Common myeloid progenitor, CD34-positive (primary cell): ENCODE measurements around the gene KRTAP27-1.

Source experiments
- CTCF ChIA-PET: fragments of 350-600 bp; sonication (Branson Sonifier 250); formaldehyde crosslinking; loops from one replicate; lab custom pipeline; 2021; ENCODE audit warnings: antibody characterized with exemption; lab: Charles Lee
- POLR2A ChIA-PET: fragments of 350-600 bp; sonication (Branson Sonifier 250); formaldehyde crosslinking; loops from one replicate; lab custom pipeline; 2021; ENCODE audit warnings: antibody characterized with exemption; lab: Charles Lee
- DNase-seq, 3 donors: peaks; one replicate each; pipeline versions ENCODE4 v3.0.0 to v3.0.0-alpha.2; 2013
- H3K27ac ChIP-seq, 2 experiments: 1 replicate in 1 of 2; 2 replicates in 1 of 2; pipeline ENCODE4 v1.7.0; 2013; ENCODE audit warnings: inconsistent platforms in 2 of 2, low read length in 2 of 2, mild to moderate bottlenecking in 2 of 2, low read depth in 1 of 2, moderate library complexity in 1 of 2; ENCODE audit not compliant: severe bottlenecking in 2 of 2, insufficient read depth in 1 of 2, poor library complexity in 1 of 2
- H3K27me3 ChIP-seq, 5 experiments: replicated peaks in 2 of 5; 1 replicate in 3 of 5; 2 replicates in 2 of 5; pipeline versions ENCODE4 v1.6.1 to v1.7.0; 2013; ENCODE audit warnings: low read length in 4 of 5, mild to moderate bottlenecking in 2 of 5, moderate library complexity in 2 of 5, inconsistent platforms in 1 of 5; ENCODE audit not compliant: insufficient read depth in 5 of 5, control insufficient read depth in 4 of 5
- H3K36me3 ChIP-seq, 4 experiments: 1 replicate in 2 of 4; 2 replicates in 2 of 4; pipeline versions ENCODE4 v1.6.1 to v1.7.0; 2013; ENCODE audit warnings: low read length in 3 of 4, control low read depth in 1 of 4, mild to moderate bottlenecking in 1 of 4; ENCODE audit not compliant: control insufficient read depth in 4 of 4, insufficient read depth in 4 of 4
- H3K4me1 ChIP-seq, 4 experiments: 1 replicate in 3 of 4; 2 replicates in 1 of 4; pipeline versions ENCODE4 v1.6.1 to v1.7.1; 2013; ENCODE audit warnings: low read length in 3 of 4, mild to moderate bottlenecking in 3 of 4, control low read depth in 1 of 4, inconsistent platforms in 1 of 4, moderate library complexity in 1 of 4; ENCODE audit not compliant: control insufficient read depth in 4 of 4, insufficient read depth in 4 of 4; ENCODE audit errors: control extremely low read depth in 1 of 4
- H3K4me3 ChIP-seq, 7 experiments: 1 replicate in 4 of 7; 2 replicates in 3 of 7; pipeline versions ENCODE4 v1.5.1 to v1.7.0; 2013; ENCODE audit warnings: mild to moderate bottlenecking in 7 of 7, low read length in 6 of 7, moderate library complexity in 6 of 7, inconsistent platforms in 2 of 7, low read depth in 2 of 7, control low read depth in 1 of 7; ENCODE audit not compliant: insufficient read depth in 4 of 7, control insufficient read depth in 1 of 7; ENCODE audit errors: extremely low read depth in 1 of 7
- H3K9me3 ChIP-seq, 5 experiments: 1 replicate in 4 of 5; 2 replicates in 1 of 5; pipeline versions ENCODE4 v1.6.1 to v1.7.1; 2013; ENCODE audit warnings: low read length in 4 of 5, mild to moderate bottlenecking in 2 of 5, inconsistent platforms in 1 of 5, low read depth in 1 of 5, moderate library complexity in 1 of 5; ENCODE audit not compliant: control insufficient read depth in 4 of 5, insufficient read depth in 2 of 5; ENCODE audit errors: control extremely low read depth in 1 of 5
- WGBS: methylation state at CpG from one replicate; pipeline ENCODE4 v1.1.5; 2013; ENCODE audit not compliant: insufficient coverage; 5-methylcytosine and 5-hydroxymethylcytosine counted together

Gene KRTAP27-1

GRCh38 chr21:30333736-30334135 is 3.8 kb downstream of the KRTAP27-1 start:
- no peaks in the 10 kb centered on the region for H3K9me3 ChIP-seq
- POLR2A ChIA-PET: interaction anchor here (0.6 kb wide), 1 partner anchor 153 kb away, joined by 3 read pairs; no protein-coding TSS in a partner anchor
- no peaks in the 10 kb centered on the region for H3K27me3 ChIP-seq
- no peak overlapping the region for H3K4me3 ChIP-seq
- CTCF ChIA-PET: no interaction called here
- no peaks in the 10 kb centered on the region for H3K36me3 ChIP-seq
- no CpG with 5 or more reads among the region's 3 CpGs for WGBS
- no peak for DNase-seq
- H3K4me1 ChIP-seq: no peaks in the 10 kb centered on the region
- H3K27ac ChIP-seq: no peak overlapping the region

GRCh38 chr21:30332681-30333080 is 4.8 kb downstream of the KRTAP27-1 start:
- 100% methylated on average over 2 of the region's 2 CpGs for WGBS
- H3K27me3 ChIP-seq: no peaks in the 10 kb centered on the region

GRCh38 chr21:30329203-30329875 is 8.2 kb downstream of the KRTAP27-1 start:
- Histone ChIP-seq H3K4me3 (no peak overlapping the region), H3K27me3 (no peaks in the 10 kb centered on the region), H3K27ac (no peak overlapping the region), H3K36me3 (no peaks in the 10 kb centered on the region), H3K4me1 (no peaks in the 10 kb centered on the region), H3K9me3 (no peaks in the 10 kb centered on the region)
- WGBS: 89% methylated on average over 3 of the region's 4 CpGs
- CTCF ChIA-PET: interaction anchor here (0.7 to 1.0 kb wide), 2 partner anchors 10 to 789 kb away, joined by 3 read pairs; no protein-coding TSS in a partner anchor
- POLR2A ChIA-PET: no interaction called here
- DNase-seq: no peak

More at GRCh38 chr21:30332681-30333080, 4.8 kb downstream of the KRTAP27-1 start:
- H3K27ac ChIP-seq: no peak overlapping the region
- no peaks in the 10 kb centered on the region for H3K9me3 ChIP-seq
- no peak overlapping the region for H3K4me3 ChIP-seq
- ChIA-PET CTCF (no interaction called here), POLR2A (no interaction called here)
- DNase-seq: no peak
- no peaks in the 10 kb centered on the region for H3K4me1 ChIP-seq
- H3K36me3 ChIP-seq: no peaks in the 10 kb centered on the region

DNA sequence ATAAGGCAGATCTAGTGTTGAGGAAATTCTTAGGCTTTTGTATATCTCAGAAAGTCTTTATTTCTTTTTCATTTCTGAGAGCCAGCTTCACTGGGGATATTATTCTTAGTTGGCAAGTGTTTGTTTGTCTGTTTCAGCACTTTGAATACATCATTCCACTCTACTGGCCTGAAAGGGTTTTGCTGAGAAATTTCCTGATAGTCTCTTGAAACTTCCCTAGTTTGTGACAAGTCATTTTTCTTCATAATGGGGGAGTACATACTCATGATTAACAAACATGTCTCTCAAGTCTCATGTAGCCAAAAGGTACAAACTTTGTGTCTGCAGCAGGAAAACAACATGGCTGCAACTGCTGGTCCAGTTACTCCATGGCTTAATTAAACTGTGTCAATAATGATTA is 11.1 kb downstream of the KRTAP27-1 start:
- POLR2A ChIA-PET: no interaction called here
- DNase-seq: no peak
- Histone ChIP-seq H3K36me3 (no peaks in the 10 kb centered on the region), H3K9me3 (no peaks in the 10 kb centered on the region), H3K4me3 (no peak overlapping the region), H3K27me3 (no peaks in the 10 kb centered on the region), H3K4me1 (no peaks in the 10 kb centered on the region), H3K27ac (no peak overlapping the region)
- CTCF ChIA-PET: no interaction called here

GRCh38 chr21:30320215-30320614 is 17.3 kb downstream of the KRTAP27-1 start, which contains the start of gene KRTAP26-1:
Gene KRTAP26-1 (minus strand): TSS chr21:30320315. CDS start chr21:30320035, 280 bp downstream.
- 100% methylated on average over 2 of the region's 2 CpGs for WGBS
- ChIA-PET POLR2A (no interaction called here), CTCF (no interaction called here)
- no peak for DNase-seq
- Histone ChIP-seq H3K36me3 (no peaks in the 10 kb centered on the region), H3K4me3 (no peak within 1 kb of the TSS), H3K4me1 (no peaks in the 10 kb centered on the region), H3K27me3 (no peaks in the 10 kb centered on the region), H3K9me3 (no peaks in the 10 kb centered on the region), H3K27ac (no peak within 1 kb of the TSS)

GRCh38 chr21:30315701-30316100 is 21.8 kb downstream of the KRTAP27-1 start:
- no peak for DNase-seq
- no peaks in the 10 kb centered on the region for H3K36me3 ChIP-seq
- no peaks in the 10 kb centered on the region for H3K9me3 ChIP-seq
- H3K4me3 ChIP-seq: no peak overlapping the region
- CTCF ChIA-PET: no interaction called here
- no peaks in the 10 kb centered on the region for H3K27me3 ChIP-seq
- H3K27ac ChIP-seq: no peak overlapping the region
- no peaks in the 10 kb centered on the region for H3K4me1 ChIP-seq
- no CpG with 5 or more reads among the region's 2 CpGs for WGBS
- POLR2A ChIA-PET: no interaction called here

DNA sequence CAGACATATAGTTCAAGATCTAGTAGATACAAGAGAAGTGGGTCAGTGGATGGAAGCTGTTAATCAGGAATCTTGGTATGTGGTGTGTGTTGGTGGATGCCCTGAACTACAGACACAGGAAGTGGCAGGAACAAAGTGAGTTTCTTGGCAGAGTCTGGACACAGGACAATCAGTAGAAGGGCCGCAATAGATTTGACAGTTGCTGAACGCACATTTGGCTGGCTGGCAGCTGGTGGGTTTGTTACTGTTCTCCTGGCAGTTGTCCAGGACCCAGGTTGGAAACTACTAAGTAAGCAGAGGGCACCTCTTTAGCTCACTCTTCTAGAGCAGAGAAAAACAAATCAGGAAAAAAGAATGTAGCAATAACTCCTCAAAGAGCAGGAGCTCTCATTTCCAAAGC is 30.6 kb downstream of the KRTAP27-1 start:
- H3K9me3 ChIP-seq: no peaks in the 10 kb centered on the region
- no peaks in the 10 kb centered on the region for H3K27me3 ChIP-seq
- H3K4me3 ChIP-seq: no peak overlapping the region
- no peaks in the 10 kb centered on the region for H3K36me3 ChIP-seq
- ChIA-PET POLR2A (no interaction called here), CTCF (no interaction called here)
- H3K27ac ChIP-seq: no peak overlapping the region
- 78% methylated on average over 2 of the region's 2 CpGs for WGBS
- H3K4me1 ChIP-seq: no peaks in the 10 kb centered on the region
- DNase-seq: no peak
